HG03159 (cell line): ENCODE data around the gene PLCB1.

Experiments
- ATAC-seq: cut with Tn5 transposase; IDR thresholded peaks from one replicate; pipeline ENCODE4 v1.9.1; 2021; ENCODE audit warnings: mild to moderate bottlenecking, moderate library complexity; ENCODE audit not compliant: unreplicated experiment

Gene PLCB1

GRCh38 chr20:8903655-8904605 lies 771.9 kb downstream of the PLCB1 start:
- no peak for ATAC-seq

- no peak for ATAC-seq
Observed at GRCh38 chr20:8909596-8909995, 777.5 kb downstream of the PLCB1 start.

GRCh38 chr20:8912096-8912495 lies 780.0 kb downstream of the PLCB1 start:
- ATAC-seq = no peak

- no peak for ATAC-seq
Observed at GRCh38 chr20:8912731-8913130, 780.7 kb downstream of the PLCB1 start.

GRCh38 chr20:8913456-8913855 lies 781.4 kb downstream of the PLCB1 start:
- no peak for ATAC-seq

GRCh38 chr20:8914421-8914820 lies 782.4 kb downstream of the PLCB1 start:
- ATAC-seq = no peak

- no peak for ATAC-seq
Observed at GRCh38 chr20:8917084-8917483, 785.0 kb downstream of the PLCB1 start.

GRCh38 chr20:8918145-8918544 lies 786.1 kb downstream of the PLCB1 start:
- no peak for ATAC-seq

- ATAC-seq = no peak
Observed at GRCh38 chr20:8924539-8924938, 792.5 kb downstream of the PLCB1 start.

- ATAC-seq = no peak
Observed at GRCh38 chr20:8930726-8931125, 798.7 kb downstream of the PLCB1 start.

GRCh38 chr20:8932192-8933165 lies 800.4 kb downstream of the PLCB1 start:
- ATAC-seq = no peak

GRCh38 chr20:8933381-8933807 lies 801.3 kb downstream of the PLCB1 start:
- ATAC-seq = no peak

GRCh38 chr20:8934362-8934761 lies 802.3 kb downstream of the PLCB1 start:
- no peak for ATAC-seq
